ENCODE results near the gene MT1X. TPM values are rescaled to one million over a fixed set of nuclear protein-coding genes. Genes with fewer than 3 reads are reported as not detected.

MT1X gene
- total and polyA plus RNA-seq, 2 experiments from 2014 or later: 113 to 126 TPM

DNA sequence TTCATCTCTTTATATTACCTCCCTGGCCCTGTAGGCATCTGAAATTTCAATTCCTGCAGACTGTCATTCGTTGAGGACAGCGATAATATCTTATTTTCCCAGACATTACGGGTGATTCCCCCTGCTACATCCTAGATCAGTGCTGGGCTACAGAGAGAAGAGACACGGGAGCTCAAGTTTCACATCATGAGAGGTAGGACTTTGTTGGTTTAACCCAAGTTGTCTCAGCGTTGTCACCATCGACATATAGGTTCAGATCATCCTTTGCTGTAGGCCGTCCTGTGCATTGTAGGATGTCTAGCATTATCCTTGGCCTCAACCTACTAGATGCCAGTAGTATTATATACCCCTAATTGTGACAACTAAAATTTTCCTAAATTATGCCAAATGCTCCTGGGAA lies 19.3 kb downstream of the MT1X start:
- Histone ChIP-seq H3K9ac (0 out of 2 replicates have a peak overlapping the region, but pooled peaks have one; percentile 7), H3K4me2 (ENCODE audit: unreplicated experiment) (no peak overlapping the region), H3K9me2 (ENCODE audit: insufficient read depth) (no peaks in the 10 kb centered on the region), H3K36me3 (ENCODE audit: low read depth) (no peaks in the 10 kb centered on the region), H3K27me3 (replicated peaks; ENCODE audit: insufficient read depth) (no peaks in the 10 kb centered on the region), H3K4me3 (no peak overlapping the region), H3F3A (ENCODE audit: insufficient read depth) (no peaks in the 10 kb centered on the region), H3K4me1 (ENCODE audit: insufficient read depth) (no peaks in the 10 kb centered on the region), H3K27ac (no peak overlapping the region), H4K20me1 (ENCODE audit: insufficient read depth) (no peaks in the 10 kb centered on the region), H2AFZ (peak overlapping the region; percentile 43), H3K9me3 (ENCODE audit: low read depth) (no peaks in the 10 kb centered on the region), H3K79me2 (ENCODE audit: insufficient read depth) (no peaks in the 10 kb centered on the region)
- TF ChIP-seq EZH2phosphoT487 (IDR thresholded peaks at IDR 0.05; ENCODE audit: insufficient read depth, low read depth) (no peak), EZH2 (IDR thresholded peaks at IDR 0.05; ENCODE audit: insufficient read depth, poor library complexity, severe bottlenecking) (no peak)
- no peak for DNase-seq
- WGBS, 2 experiments (ENCODE audit: low coverage in 1 of 2, low lambda C conversion rate in 2 of 2, missing lambda C conversion rate in 2 of 2): 89 to 91% methylated on average over 7 of the region's 7 CpGs
- in situ Hi-C loops (cut with MboI): no loop called here

DNA sequence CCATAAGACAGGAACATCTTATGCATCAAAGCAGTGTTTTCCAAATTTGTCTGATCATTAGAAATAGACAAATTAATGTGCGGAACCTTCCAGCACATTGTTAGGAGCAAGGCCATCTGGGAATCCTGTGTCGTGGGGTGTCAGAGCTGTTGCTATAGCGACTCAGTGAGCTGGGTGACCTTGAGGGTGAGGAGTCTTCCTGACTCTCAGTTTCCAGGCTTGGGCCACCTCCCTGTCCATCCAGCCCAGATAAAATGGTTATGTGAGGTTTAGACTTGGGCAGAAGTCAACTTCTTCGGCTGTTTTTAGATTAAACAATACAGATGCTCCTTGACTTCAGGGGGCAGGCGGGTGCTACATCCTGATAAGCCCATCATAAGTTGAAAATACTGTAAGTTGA lies 20.6 kb downstream of the MT1X start:
- no peaks in the 10 kb centered on the region for H3K9me2 ChIP-seq (ENCODE audit: insufficient read depth)
- H3F3A ChIP-seq (ENCODE audit: insufficient read depth): no peaks in the 10 kb centered on the region
- H3K9me3 ChIP-seq (ENCODE audit: low read depth): no peaks in the 10 kb centered on the region
- no peaks in the 10 kb centered on the region for H3K36me3 ChIP-seq (ENCODE audit: low read depth)
- in situ Hi-C loops (cut with MboI): no loop called here
- no peaks in the 10 kb centered on the region for H4K20me1 ChIP-seq (ENCODE audit: insufficient read depth)
- peak overlapping the region; percentile 70 for H2AFZ ChIP-seq
- H3K79me2 ChIP-seq (ENCODE audit: insufficient read depth): no peaks in the 10 kb centered on the region
- H3K27ac ChIP-seq: no peak overlapping the region
- TF ChIP-seq EZH2phosphoT487 (IDR thresholded peaks at IDR 0.05; ENCODE audit: insufficient read depth, low read depth) (no peak), EZH2 (IDR thresholded peaks at IDR 0.05; ENCODE audit: insufficient read depth, poor library complexity, severe bottlenecking) (no peak)
- H3K4me1 ChIP-seq (ENCODE audit: insufficient read depth): no peaks in the 10 kb centered on the region
- peak overlapping the region; percentile 47; the same call in 1 of the 2 replicates for H3K9ac ChIP-seq
- no peaks in the 10 kb centered on the region for H3K27me3 ChIP-seq (replicated peaks; ENCODE audit: insufficient read depth)
- H3K4me2 ChIP-seq (ENCODE audit: unreplicated experiment): no peak overlapping the region
- no peak for DNase-seq
- no peak overlapping the region for H3K4me3 ChIP-seq
- WGBS, 2 experiments (ENCODE audit: low coverage in 1 of 2, low lambda C conversion rate in 2 of 2, missing lambda C conversion rate in 2 of 2): 83 to 84% methylated on average over 5 of the region's 5 CpGs

DNA sequence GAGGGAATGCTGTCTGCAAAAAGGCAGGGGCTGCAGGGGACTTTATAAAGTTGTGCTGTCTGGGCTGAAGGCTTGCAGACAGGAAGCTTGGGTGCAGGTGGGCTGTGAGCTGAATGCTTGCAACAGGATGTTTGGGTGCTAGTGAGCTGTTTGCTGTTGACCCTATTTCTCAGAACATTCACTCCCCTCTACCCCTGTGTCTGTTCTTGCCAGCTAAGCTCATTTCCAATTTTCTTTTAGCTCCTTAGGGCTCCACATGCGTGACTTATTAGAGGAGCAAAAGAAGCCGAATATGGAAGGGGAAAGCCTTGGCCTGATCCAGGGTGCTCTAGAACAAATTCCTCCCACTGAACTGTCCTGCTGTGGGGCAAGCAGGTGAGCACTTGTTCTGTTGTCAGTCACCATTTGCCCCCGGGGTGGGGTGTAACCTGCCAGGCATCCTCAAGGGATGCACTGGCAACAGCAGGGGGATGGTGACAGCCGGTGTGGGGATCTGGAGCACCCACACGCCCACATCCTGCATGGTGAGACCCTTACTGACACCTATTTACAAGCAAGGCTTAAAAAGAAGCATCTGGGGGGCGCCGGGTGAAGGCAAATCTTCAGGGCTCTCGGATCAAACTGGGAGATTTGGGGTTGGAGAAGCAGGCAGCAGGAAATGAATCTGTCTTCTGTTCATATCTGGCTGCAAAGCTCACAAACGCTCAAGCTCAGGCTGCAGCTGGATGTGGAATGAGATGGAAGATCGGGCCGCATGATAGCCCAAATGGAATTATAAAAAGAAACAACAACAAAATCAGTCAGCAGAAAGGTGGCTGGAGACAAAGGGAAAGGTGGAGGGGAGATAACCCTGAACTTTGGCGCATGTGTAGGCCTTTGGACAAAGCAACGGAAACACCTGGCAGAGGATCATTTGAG lies 26.5 kb downstream of the MT1X start:
- Histone ChIP-seq H3K9ac (no peak overlapping the region), H3K4me2 (ENCODE audit: unreplicated experiment) (no peak overlapping the region), H2AFZ (no peak overlapping the region), H3K36me3 (ENCODE audit: low read depth) (no peaks in the 10 kb centered on the region), H3K79me2 (ENCODE audit: insufficient read depth) (no peaks in the 10 kb centered on the region), H3K27ac (no peak overlapping the region), H4K20me1 (ENCODE audit: insufficient read depth) (no peaks in the 10 kb centered on the region), H3K9me2 (ENCODE audit: insufficient read depth) (no peaks in the 10 kb centered on the region), H3K4me1 (ENCODE audit: insufficient read depth) (no peaks in the 10 kb centered on the region), H3K9me3 (ENCODE audit: low read depth) (no peaks in the 10 kb centered on the region), H3K4me3 (no peak overlapping the region), H3K27me3 (replicated peaks; ENCODE audit: insufficient read depth) (no peaks in the 10 kb centered on the region), H3F3A (ENCODE audit: insufficient read depth) (no peaks in the 10 kb centered on the region)
- in situ Hi-C loops (cut with MboI): no loop called here
- TF ChIP-seq EZH2phosphoT487 (IDR thresholded peaks at IDR 0.05; ENCODE audit: insufficient read depth, low read depth) (no peak), EZH2 (IDR thresholded peaks at IDR 0.05; ENCODE audit: insufficient read depth, poor library complexity, severe bottlenecking) (no peak)
- 59 to 71% methylated on average over 13 of the region's 13 CpGs for WGBS, 2 experiments (ENCODE audit: low coverage in 1 of 2, low lambda C conversion rate in 2 of 2, missing lambda C conversion rate in 2 of 2)
- no peak for DNase-seq

DNA sequence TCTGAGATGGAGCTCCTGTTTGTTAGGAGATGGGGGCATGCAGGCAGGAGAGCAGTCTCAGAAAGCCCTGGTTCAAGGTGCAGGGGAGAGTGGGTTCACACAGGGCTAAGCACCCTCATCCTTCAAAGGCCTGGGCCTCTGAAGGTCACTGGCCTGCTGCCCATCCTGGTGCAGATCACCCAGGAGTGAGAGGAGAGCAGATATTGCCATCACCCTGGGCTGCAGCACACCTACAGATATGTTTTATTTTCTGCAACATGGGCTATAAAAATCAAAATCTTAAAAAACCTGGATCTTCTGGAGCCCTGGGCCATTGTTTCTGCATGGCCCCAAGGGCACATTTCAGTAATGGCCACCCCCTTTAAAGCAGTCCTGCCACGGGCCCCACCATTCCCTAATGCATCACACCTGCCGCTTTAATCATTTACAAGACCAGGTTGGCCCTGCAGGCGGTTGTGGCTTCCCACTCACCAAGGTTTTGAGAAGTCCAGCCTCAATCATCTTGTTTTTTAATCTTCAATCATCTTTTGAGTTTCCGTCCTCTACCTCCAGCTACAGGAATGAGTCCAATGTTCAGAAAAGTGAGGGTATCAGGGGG lies 27.3 kb downstream of the MT1X start:
- Histone ChIP-seq H3F3A (ENCODE audit: insufficient read depth) (no peaks in the 10 kb centered on the region), H3K27ac (no peak overlapping the region), H2AFZ (no peak overlapping the region), H3K9me2 (ENCODE audit: insufficient read depth) (no peaks in the 10 kb centered on the region), H4K20me1 (ENCODE audit: insufficient read depth) (no peaks in the 10 kb centered on the region), H3K27me3 (replicated peaks; ENCODE audit: insufficient read depth) (no peaks in the 10 kb centered on the region), H3K4me1 (ENCODE audit: insufficient read depth) (no peaks in the 10 kb centered on the region), H3K4me2 (ENCODE audit: unreplicated experiment) (no peak overlapping the region), H3K9me3 (ENCODE audit: low read depth) (no peaks in the 10 kb centered on the region), H3K36me3 (ENCODE audit: low read depth) (no peaks in the 10 kb centered on the region), H3K4me3 (no peak overlapping the region), H3K9ac (no peak overlapping the region), H3K79me2 (ENCODE audit: insufficient read depth) (no peaks in the 10 kb centered on the region)
- TF ChIP-seq EZH2 (IDR thresholded peaks at IDR 0.05; ENCODE audit: insufficient read depth, poor library complexity, severe bottlenecking) (no peak), EZH2phosphoT487 (IDR thresholded peaks at IDR 0.05; ENCODE audit: insufficient read depth, low read depth) (no peak)
- in situ Hi-C loops (cut with MboI): no loop called here
- DNase-seq: no peak
- 75 to 82% methylated on average over 4 of the region's 4 CpGs for WGBS, 2 experiments (ENCODE audit: low coverage in 1 of 2, low lambda C conversion rate in 2 of 2, missing lambda C conversion rate in 2 of 2)

Measured in GM23248 (cell line).